IPS-18a (cell line): ENCODE measurements around the gene PTPRN2.
A peak's percentile ranks its signal among the peaks of the same experiment; 100 is the strongest.
"Not testable (repeated sequence)": the region's sequence is repeated elsewhere in the genome, so short reads cannot be mapped to it uniquely, and the experiment has no call there.

Experiments
- H3K27ac ChIP-seq: one replicate; pipeline ENCODE4 v1.5.1; 2013; ENCODE audit warnings: low read length
- H3K27me3 ChIP-seq: one replicate; pipeline ENCODE4 v1.6.1; 2013; ENCODE audit warnings: mild to moderate bottlenecking, low read length; ENCODE audit not compliant: control insufficient read depth, insufficient read depth
- H3K36me3 ChIP-seq: one replicate; pipeline ENCODE4 v1.6.1; 2013; ENCODE audit warnings: low read depth, low read length; ENCODE audit not compliant: control insufficient read depth
- H3K4me1 ChIP-seq: one replicate; pipeline ENCODE4 v1.6.1; 2013; ENCODE audit warnings: low read depth, low read length; ENCODE audit not compliant: control insufficient read depth
- H3K4me3 ChIP-seq: one replicate; pipeline ENCODE4 v1.5.1; 2013; ENCODE audit warnings: low read length
- H3K9ac ChIP-seq: one replicate; pipeline ENCODE4 v1.6.1; 2013; ENCODE audit warnings: mild to moderate bottlenecking, low read length, moderate library complexity
- H3K9me3 ChIP-seq: one replicate; pipeline ENCODE4 v1.6.1; 2013; ENCODE audit warnings: low read depth, low read length; ENCODE audit not compliant: control insufficient read depth

The PTPRN2 gene

GRCh38 chr7:158341097-158341496 is 246.5 kb downstream of the PTPRN2 start:
- not testable (repeated sequence) for H3K9ac ChIP-seq, H3K4me1 ChIP-seq, H3K27me3 ChIP-seq, H3K4me3 ChIP-seq, H3K9me3 ChIP-seq, H3K27ac ChIP-seq, H3K36me3 ChIP-seq

GRCh38 chr7:158336952-158337351 is 250.7 kb downstream of the PTPRN2 start:
- H3K27me3 ChIP-seq, H3K9me3 ChIP-seq, H3K4me3 ChIP-seq, H3K27ac ChIP-seq, H3K9ac ChIP-seq, H3K36me3 ChIP-seq, H3K4me1 ChIP-seq: not testable (repeated sequence)

- H3K9ac ChIP-seq, H3K9me3 ChIP-seq: not testable (repeated sequence)
Observed at GRCh38 chr7:158332516-158332915, 255.1 kb downstream of the PTPRN2 start.

GRCh38 chr7:158331826-158332450 is 255.7 kb downstream of the PTPRN2 start:
- not testable (repeated sequence) for H3K27ac ChIP-seq, H3K9me3 ChIP-seq, H3K9ac ChIP-seq, H3K4me3 ChIP-seq, H3K4me1 ChIP-seq, H3K36me3 ChIP-seq, H3K27me3 ChIP-seq

More at GRCh38 chr7:158332516-158332915, 255.1 kb downstream of the PTPRN2 start:
- not testable (repeated sequence) for H3K36me3 ChIP-seq, H3K4me1 ChIP-seq, H3K27ac ChIP-seq, H3K27me3 ChIP-seq, H3K4me3 ChIP-seq

GRCh38 chr7:158329686-158330085 is 257.9 kb downstream of the PTPRN2 start:
- no peak overlapping the region for H3K9ac ChIP-seq
- H3K9me3 ChIP-seq = no peaks in the 10 kb centered on the region
- peaks cover 9% of the 10 kb centered on the region for H3K4me1 ChIP-seq
- H3K4me3 ChIP-seq = no peak overlapping the region
- H3K36me3 ChIP-seq = no peaks in the 10 kb centered on the region
- H3K27ac ChIP-seq = no peak overlapping the region
- no peaks in the 10 kb centered on the region for H3K27me3 ChIP-seq

GRCh38 chr7:158329014-158329610 is 258.5 kb downstream of the PTPRN2 start:
- H3K4me1 ChIP-seq = peaks cover 9% of the 10 kb centered on the region
- no peaks in the 10 kb centered on the region for H3K36me3 ChIP-seq
- no peaks in the 10 kb centered on the region for H3K9me3 ChIP-seq
- H3K27me3 ChIP-seq = no peaks in the 10 kb centered on the region
- no peak overlapping the region for H3K27ac ChIP-seq
- H3K9ac ChIP-seq = no peak overlapping the region
- no peak overlapping the region for H3K4me3 ChIP-seq

GRCh38 chr7:158328376-158329013 is 259.1 kb downstream of the PTPRN2 start:
- no peaks in the 10 kb centered on the region for H3K36me3 ChIP-seq
- H3K27ac ChIP-seq = no peak overlapping the region
- H3K4me1 ChIP-seq = peaks cover 9% of the 10 kb centered on the region
- no peaks in the 10 kb centered on the region for H3K27me3 ChIP-seq
- H3K4me3 ChIP-seq = no peak overlapping the region
- no peaks in the 10 kb centered on the region for H3K9me3 ChIP-seq
- H3K9ac ChIP-seq = no peak overlapping the region

GRCh38 chr7:158327571-158328180 is 259.9 kb downstream of the PTPRN2 start:
- H3K9ac ChIP-seq = no peak overlapping the region
- no peaks in the 10 kb centered on the region for H3K36me3 ChIP-seq
- no peaks in the 10 kb centered on the region for H3K9me3 ChIP-seq
- no peak overlapping the region for H3K4me3 ChIP-seq
- peaks cover 9% of the 10 kb centered on the region for H3K4me1 ChIP-seq
- no peak overlapping the region for H3K27ac ChIP-seq
- H3K27me3 ChIP-seq = no peaks in the 10 kb centered on the region

GRCh38 chr7:158327012-158327411 is 260.6 kb downstream of the PTPRN2 start:
- no peaks in the 10 kb centered on the region for H3K36me3 ChIP-seq
- no peak overlapping the region for H3K27ac ChIP-seq
- no peaks in the 10 kb centered on the region for H3K9me3 ChIP-seq
- H3K27me3 ChIP-seq = no peaks in the 10 kb centered on the region
- H3K9ac ChIP-seq = no peak overlapping the region
- H3K4me3 ChIP-seq = no peak overlapping the region
- H3K4me1 ChIP-seq = peaks cover 9% of the 10 kb centered on the region

GRCh38 chr7:158325530-158326381 is 261.9 kb downstream of the PTPRN2 start:
- Histone ChIP-seq H3K4me1 (peaks cover 9% of the 10 kb centered on the region), H3K27me3 (no peaks in the 10 kb centered on the region), H3K4me3 (peak overlapping the region; percentile 33), H3K27ac (no peak overlapping the region), H3K9ac (peak overlapping the region; percentile 26), H3K36me3 (no peaks in the 10 kb centered on the region), H3K9me3 (no peaks in the 10 kb centered on the region)
